ENCODE results near the gene CDK5RAP2. TPM values are rescaled to one million over a fixed set of nuclear protein-coding genes. Genes with fewer than 3 reads are reported as not detected.

CDK5RAP2 gene
- total and polyA plus RNA-seq, 9 of the 15 experiments (the other 6 are each of a cell fraction or from before 2014, with no cell fraction given) = 19.9 to 68.8 (median 42.2) TPM

DNA sequence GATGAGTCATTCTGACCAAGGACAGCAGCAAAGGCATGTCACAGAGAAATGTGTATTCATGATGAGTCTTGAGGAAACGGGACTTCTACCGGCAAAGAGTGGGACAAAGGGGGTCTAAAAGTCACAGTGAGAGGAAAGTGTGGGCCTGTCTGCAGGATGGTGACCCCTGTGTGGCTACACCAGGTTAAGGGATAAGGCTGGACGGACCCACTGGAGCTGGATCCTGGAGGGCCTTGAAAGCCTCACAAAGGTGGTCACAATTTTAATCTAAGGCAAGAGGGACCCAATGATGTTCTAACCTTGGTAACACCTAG is 176.5 kb downstream of the CDK5RAP2 start (continued):
- TF ChIP-seq, protein P1, sequence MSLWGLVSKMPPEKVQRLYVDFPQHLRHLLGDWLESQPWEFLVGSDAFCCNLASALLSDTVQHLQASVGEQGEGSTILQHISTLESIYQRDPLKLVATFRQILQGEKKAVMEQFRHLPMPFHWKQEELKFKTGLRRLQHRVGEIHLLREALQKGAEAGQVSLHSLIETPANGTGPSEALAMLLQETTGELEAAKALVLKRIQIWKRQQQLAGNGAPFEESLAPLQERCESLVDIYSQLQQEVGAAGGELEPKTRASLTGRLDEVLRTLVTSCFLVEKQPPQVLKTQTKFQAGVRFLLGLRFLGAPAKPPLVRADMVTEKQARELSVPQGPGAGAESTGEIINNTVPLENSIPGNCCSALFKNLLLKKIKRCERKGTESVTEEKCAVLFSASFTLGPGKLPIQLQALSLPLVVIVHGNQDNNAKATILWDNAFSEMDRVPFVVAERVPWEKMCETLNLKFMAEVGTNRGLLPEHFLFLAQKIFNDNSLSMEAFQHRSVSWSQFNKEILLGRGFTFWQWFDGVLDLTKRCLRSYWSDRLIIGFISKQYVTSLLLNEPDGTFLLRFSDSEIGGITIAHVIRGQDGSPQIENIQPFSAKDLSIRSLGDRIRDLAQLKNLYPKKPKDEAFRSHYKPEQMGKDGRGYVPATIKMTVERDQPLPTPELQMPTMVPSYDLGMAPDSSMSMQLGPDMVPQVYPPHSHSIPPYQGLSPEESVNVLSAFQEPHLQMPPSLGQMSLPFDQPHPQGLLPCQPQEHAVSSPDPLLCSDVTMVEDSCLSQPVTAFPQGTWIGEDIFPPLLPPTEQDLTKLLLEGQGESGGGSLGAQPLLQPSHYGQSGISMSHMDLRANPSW (CRISPR knock-in tag; IDR thresholded peaks at IDR 0.05) = no peak
- no peak for TF ChIP-seq TRIM25 (IDR thresholded peaks at IDR 0.05; ENCODE audit: borderline replicate concordance)
- TF ChIP-seq ESRRA (IDR thresholded peaks at IDR 0.05; ENCODE audit: borderline replicate concordance, low read depth) = peak; percentile 62; the same call in 1 of the 2 replicates
- no peak for TF ChIP-seq CREM (IDR thresholded peaks at IDR 0.05; ENCODE audit: low read depth)
- TF ChIP-seq OTX1 (CRISPR knock-in tag; IDR thresholded peaks at IDR 0.05) = no peak
- TF ChIP-seq PRMT5 (CRISPR knock-in tag; IDR thresholded peaks at IDR 0.05) = no peak
- no peak for TF ChIP-seq TCF7 (IDR thresholded peaks at IDR 0.05; ENCODE audit: borderline replicate concordance)
- TF ChIP-seq, protein P2, sequence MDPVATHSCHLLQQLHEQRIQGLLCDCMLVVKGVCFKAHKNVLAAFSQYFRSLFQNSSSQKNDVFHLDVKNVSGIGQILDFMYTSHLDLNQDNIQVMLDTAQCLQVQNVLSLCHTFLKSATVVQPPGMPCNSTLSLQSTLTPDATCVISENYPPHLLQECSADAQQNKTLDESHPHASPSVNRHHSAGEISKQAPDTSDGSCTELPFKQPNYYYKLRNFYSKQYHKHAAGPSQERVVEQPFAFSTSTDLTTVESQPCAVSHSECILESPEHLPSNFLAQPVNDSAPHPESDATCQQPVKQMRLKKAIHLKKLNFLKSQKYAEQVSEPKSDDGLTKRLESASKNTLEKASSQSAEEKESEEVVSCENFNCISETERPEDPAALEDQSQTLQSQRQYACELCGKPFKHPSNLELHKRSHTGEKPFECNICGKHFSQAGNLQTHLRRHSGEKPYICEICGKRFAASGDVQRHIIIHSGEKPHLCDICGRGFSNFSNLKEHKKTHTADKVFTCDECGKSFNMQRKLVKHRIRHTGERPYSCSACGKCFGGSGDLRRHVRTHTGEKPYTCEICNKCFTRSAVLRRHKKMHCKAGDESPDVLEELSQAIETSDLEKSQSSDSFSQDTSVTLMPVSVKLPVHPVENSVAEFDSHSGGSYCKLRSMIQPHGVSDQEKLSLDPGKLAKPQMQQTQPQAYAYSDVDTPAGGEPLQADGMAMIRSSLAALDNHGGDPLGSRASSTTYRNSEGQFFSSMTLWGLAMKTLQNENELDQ (CRISPR knock-in tag; IDR thresholded peaks at IDR 0.05; ENCODE audit: borderline replicate concordance) = no peak
- TF ChIP-seq CBFA2T3 (IDR thresholded peaks at IDR 0.05) = no peak
- peak in 1 of 2 experiments; percentile 48; a peak in 1 of 4 replicates for TF ChIP-seq TRIM24 (IDR thresholded peaks at IDR 0.05)
- TF ChIP-seq SRSF1 (IDR thresholded peaks at IDR 0.05; ENCODE audit: low read depth, low read length) = no peak
- TF ChIP-seq ZNF507 (tag; conservative IDR thresholded peaks at IDR 0.05) = no peak
- no peak for TF ChIP-seq ZNF699 (CRISPR knock-in tag; IDR thresholded peaks at IDR 0.05; ENCODE audit: insufficient replicate concordance)
- TF ChIP-seq NR4A1 (CRISPR knock-in tag; IDR thresholded peaks at IDR 0.05) = no peak
- 0 out of 2 replicates have a peak, but pooled peaks have one; percentile 34 for TF ChIP-seq NR4A1 (tag; IDR thresholded peaks at IDR 0.05)
- TF ChIP-seq SREBF1 (IDR thresholded peaks at IDR 0.05; ENCODE audit: borderline replicate concordance, low read depth, low read length) = no peak
- TF ChIP-seq TEAD4 (IDR thresholded peaks at IDR 0.05; ENCODE audit: low read length) = peak; percentile 2; the same call in 1 of the 2 replicates
- no peak for TF ChIP-seq TEAD4 (CRISPR knock-in tag; IDR thresholded peaks at IDR 0.05; ENCODE audit: borderline replicate concordance)
- no peak for TF ChIP-seq E2F3 (CRISPR knock-in tag; IDR thresholded peaks at IDR 0.05)
- TF ChIP-seq, protein P3, sequence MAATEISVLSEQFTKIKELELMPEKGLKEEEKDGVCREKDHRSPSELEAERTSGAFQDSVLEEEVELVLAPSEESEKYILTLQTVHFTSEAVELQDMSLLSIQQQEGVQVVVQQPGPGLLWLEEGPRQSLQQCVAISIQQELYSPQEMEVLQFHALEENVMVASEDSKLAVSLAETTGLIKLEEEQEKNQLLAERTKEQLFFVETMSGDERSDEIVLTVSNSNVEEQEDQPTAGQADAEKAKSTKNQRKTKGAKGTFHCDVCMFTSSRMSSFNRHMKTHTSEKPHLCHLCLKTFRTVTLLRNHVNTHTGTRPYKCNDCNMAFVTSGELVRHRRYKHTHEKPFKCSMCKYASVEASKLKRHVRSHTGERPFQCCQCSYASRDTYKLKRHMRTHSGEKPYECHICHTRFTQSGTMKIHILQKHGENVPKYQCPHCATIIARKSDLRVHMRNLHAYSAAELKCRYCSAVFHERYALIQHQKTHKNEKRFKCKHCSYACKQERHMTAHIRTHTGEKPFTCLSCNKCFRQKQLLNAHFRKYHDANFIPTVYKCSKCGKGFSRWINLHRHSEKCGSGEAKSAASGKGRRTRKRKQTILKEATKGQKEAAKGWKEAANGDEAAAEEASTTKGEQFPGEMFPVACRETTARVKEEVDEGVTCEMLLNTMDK (IDR thresholded peaks at IDR 0.05; ENCODE audit: borderline replicate concordance, insufficient read depth, low read depth, low read length, poor library complexity, severe bottlenecking) = no peak
- no peak for TF ChIP-seq ZNF224 (CRISPR knock-in tag; IDR thresholded peaks at IDR 0.05)
- no peak for TF ChIP-seq ZNF354B (CRISPR knock-in tag; IDR thresholded peaks at IDR 0.05)
- no peak for TF ChIP-seq ZNF274 (IDR thresholded peaks at IDR 0.05; ENCODE audit: borderline replicate concordance, low read depth, low read length)

Data from K562 (cell line).